GM23338 (cell line): ENCODE results near the gene CFAP92. TPM values are rescaled to one million over a fixed set of nuclear protein-coding genes. Genes with fewer than 3 reads are reported as not detected.

Source experiments
- ATAC-seq: fragments of 200-7000 bp; cut with Tn5 transposase; 3 replicates; pipeline ENCODE4 v1.9.1; 2020
- DNase-seq: peaks from one replicate; pipeline ENCODE4 v3.0.0-alpha.2; 2015; ENCODE audit warnings: low spot score
- H2AFZ ChIP-seq: fragments of 200-600 bp; sonication (generic); 2 replicates; pipeline ENCODE4 v1.8.0; 2016; ENCODE audit warnings: antibody characterized with exemption, mild to moderate bottlenecking, moderate library complexity
- H3F3A ChIP-seq: fragments of 200-600 bp; sonication (generic); replicated peaks from 2 replicates; pipeline ENCODE4 v1.8.0; 2017; ENCODE audit warnings: antibody characterized with exemption, mixed run types, low read depth
- H3K27ac ChIP-seq: fragments of 200-600 bp; sonication (generic); 2 replicates; pipeline ENCODE4 v1.6.1; 2016; ENCODE audit warnings: low read depth
- H3K27me3 ChIP-seq: fragments of 200-600 bp; sonication (generic); 2 replicates; pipeline ENCODE4 v1.8.0; 2016; ENCODE audit warnings: mild to moderate bottlenecking, mixed run types, moderate library complexity; ENCODE audit not compliant: insufficient read depth
- H3K36me3 ChIP-seq: fragments of 200-600 bp; sonication (generic); 2 replicates; pipeline ENCODE4 v1.8.0; 2016; ENCODE audit warnings: mild to moderate bottlenecking; ENCODE audit not compliant: insufficient read depth
- H3K4me1 ChIP-seq: fragments of 200-600 bp; sonication (generic); 2 replicates; pipeline ENCODE4 v1.8.0; 2016; ENCODE audit warnings: mild to moderate bottlenecking, moderate library complexity; ENCODE audit not compliant: insufficient read depth
- H3K4me2 ChIP-seq: fragments of 200-600 bp; sonication (generic); 2 replicates; pipeline ENCODE4 v1.7.1; 2017; ENCODE audit warnings: mixed run types
- H3K4me3 ChIP-seq: fragments of 200-600 bp; sonication (generic); 2 replicates; pipeline ENCODE4 v1.6.1; 2016; ENCODE audit warnings: mixed run types
- H3K79me2 ChIP-seq: fragments of 200-600 bp; sonication (generic); replicated peaks from 2 replicates; pipeline ENCODE4 v1.8.0; 2017; ENCODE audit warnings: mild to moderate bottlenecking; ENCODE audit not compliant: insufficient read depth
- H3K9me2 ChIP-seq: fragments of 200-600 bp; sonication (generic); 2 replicates; pipeline ENCODE4 v1.8.0; 2017; ENCODE audit not compliant: insufficient read depth
- H4K20me1 ChIP-seq: fragments of 200-600 bp; sonication (generic); replicated peaks from 2 replicates; pipeline ENCODE4 v1.8.0; 2017; ENCODE audit warnings: mild to moderate bottlenecking; ENCODE audit not compliant: insufficient read depth
- H3K27ac Mint-ChIP-seq: 2 replicates; pipeline ENCODE4 v1.8.0; 2020; ENCODE audit warnings: inconsistent platforms, mild to moderate bottlenecking, moderate library complexity, mixed read lengths
- H3K27me3 Mint-ChIP-seq: 3 replicates; pipeline ENCODE4 v1.8.0; 2022; ENCODE audit warnings: low read depth, mild to moderate bottlenecking, moderate library complexity, mixed read lengths, inconsistent platforms; ENCODE audit not compliant: insufficient read depth, poor library complexity
- H3K36me3 Mint-ChIP-seq: 3 replicates; pipeline ENCODE4 v1.8.0; 2021; ENCODE audit warnings: low read depth, mild to moderate bottlenecking, inconsistent platforms, moderate library complexity, mixed read lengths
- H3K4me1 Mint-ChIP-seq: 3 replicates; pipeline ENCODE4 v1.8.0; 2020; ENCODE audit warnings: mild to moderate bottlenecking, inconsistent platforms, mixed read lengths
- H3K4me3 Mint-ChIP-seq: 3 replicates; pipeline ENCODE4 v1.8.0; 2021; ENCODE audit warnings: moderate library complexity, mild to moderate bottlenecking, inconsistent platforms, mixed read lengths
- H3K9me3 Mint-ChIP-seq: 3 replicates; pipeline ENCODE4 v1.8.0; 2020; ENCODE audit warnings: moderate library complexity, mild to moderate bottlenecking, inconsistent platforms, mixed read lengths
- CREB1 ChIP-seq: fragments of 250-450 bp; sonication (Bioruptor Pico); IDR thresholded peaks from 2 replicates; pipeline ENCODE4 v1.5.0; 2020; ENCODE audit warnings: low read depth, mild to moderate bottlenecking, moderate library complexity
- CTCF ChIP-seq, 2 experiments: fragments of 200-600 bp in 1 of 2; sonication (generic) in 1 of 2; conservative IDR thresholded peaks; 2 replicates each; pipeline versions ENCODE4 v1.5.1 to v1.6.1; 2016 to 2017; ENCODE audit warnings: antibody characterized with exemption in 2 of 2, low read depth in 2 of 2, mild to moderate bottlenecking in 2 of 2, moderate library complexity in 1 of 2
- EZH2phosphoT487 ChIP-seq: fragments of 200-600 bp; sonication (generic); IDR thresholded peaks from one replicate; pipeline ENCODE4 v1.8.1; 2018; ENCODE audit warnings: antibody characterized with exemption; ENCODE audit not compliant: unreplicated experiment
- NANOG ChIP-seq: IDR thresholded peaks from 2 replicates; pipeline ENCODE4 v1.6.1; 2016; ENCODE audit warnings: antibody characterized with exemption, borderline replicate concordance
- POLR2AphosphoS5 ChIP-seq: IDR thresholded peaks from 2 replicates; pipeline ENCODE4 v1.6.1; 2016; ENCODE audit warnings: antibody characterized with exemption, low read depth
- REST ChIP-seq: IDR thresholded peaks from one replicate; pipeline ENCODE4 v1.6.1; 2018; ENCODE audit warnings: antibody characterized with exemption; ENCODE audit not compliant: unreplicated experiment
- STAT1 ChIP-seq: IDR thresholded peaks from one replicate; pipeline ENCODE4 v1.6.1; 2016; ENCODE audit warnings: antibody characterized with exemption; ENCODE audit not compliant: unreplicated experiment
- ZNF114 ChIP-seq: fragments of 250-450 bp; sonication (Bioruptor Pico); IDR thresholded peaks from 2 replicates; pipeline ENCODE4 v1.5.0; 2020; ENCODE audit warnings: mild to moderate bottlenecking, moderate library complexity
- ZNF331 ChIP-seq: fragments of 250-450 bp; sonication (Bioruptor Pico); IDR thresholded peaks from 2 replicates; pipeline ENCODE4 v1.5.0; 2020; ENCODE audit warnings: low read depth, mild to moderate bottlenecking, moderate library complexity
- ZNF462 ChIP-seq: fragments of 250-450 bp; sonication (Bioruptor Pico); IDR thresholded peaks from 2 replicates; pipeline ENCODE4 v1.5.0; 2020; ENCODE audit warnings: mild to moderate bottlenecking, moderate library complexity
- polyA plus RNA-seq: library from polyadenylated mRNA; unstranded; fragments of >200 nt; fragmentation: Nextera tagmentation; extraction: Ambion mirVana; gene quantifications from 2 replicates; pipeline ENCODE4 v1.2.1, GENCODE V29; 2016
- total RNA-seq: library from RNA; depleted of rRNA; stranded (reverse); fragments of >200 nt; shearing (Covaris generic); gene quantifications from 2 replicates; pipeline ENCODE4 v1.2.3, GENCODE V29; 2014

CFAP92 gene
- total and polyA plus RNA-seq, 2 experiments from 2014 or later: 1.6 to 2.3 TPM

GRCh38 chr3:128933213-128933921 lies 60.5 kb downstream of the CFAP92 start:
- TF ChIP-seq NANOG: no peak
- TF ChIP-seq ZNF114 (CRISPR knock-in tag): no peak
- TF ChIP-seq EZH2phosphoT487: no peak
- no peak for TF ChIP-seq STAT1
- no peak for TF ChIP-seq REST
- TF ChIP-seq ZNF331 (CRISPR knock-in tag): no peak
- no peak for TF ChIP-seq POLR2AphosphoS5
- TF ChIP-seq CTCF (conservative IDR thresholded peaks at IDR 0.05; ENCODE audit: low read depth in 2 of 2): no peak
- TF ChIP-seq CREB1 (CRISPR knock-in tag): no peak
- TF ChIP-seq ZNF462 (CRISPR knock-in tag): no peak
- Mint-ChIP-seq H3K27me3 (peaks cover 4% of the 10 kb centered on the region), H3K9me3 (peaks cover 11% of the 10 kb centered on the region), H3K36me3 (peaks cover under 1% of the 10 kb centered on the region; the same call in 1 of the 3 replicates), H3K4me3 (no peak overlapping the region), H3K4me1 (no peaks in the 10 kb centered on the region), H3K27ac (no peak overlapping the region)
- Histone ChIP-seq H3K4me2 (no peak overlapping the region), H3K4me1 (no peaks in the 10 kb centered on the region), H3K9me2 (no peaks in the 10 kb centered on the region), H3K4me3 (no peak overlapping the region), H4K20me1 (no peaks in the 10 kb centered on the region), H3K36me3 (no peaks in the 10 kb centered on the region), H3K27ac (no peak overlapping the region), H3F3A (no peaks in the 10 kb centered on the region), H3K27me3 (no peaks in the 10 kb centered on the region), H2AFZ (no peak overlapping the region), H3K79me2 (no peaks in the 10 kb centered on the region)
- ATAC-seq (no peak), DNase-seq (no peak)
